Astrocyte of the hippocampus (primary cell): Measurements from ENCODE around the gene CLPSL1.
"Not testable (repeated sequence)": the region's sequence is repeated elsewhere in the genome, so short reads cannot be mapped to it uniquely, and the experiment has no call there.

Experiments
- DNase-seq: peaks from one replicate; pipeline ENCODE4 v3.0.0; 2011; ENCODE audit warnings: low read depth, low spot score

The CLPSL1 gene, protein sequence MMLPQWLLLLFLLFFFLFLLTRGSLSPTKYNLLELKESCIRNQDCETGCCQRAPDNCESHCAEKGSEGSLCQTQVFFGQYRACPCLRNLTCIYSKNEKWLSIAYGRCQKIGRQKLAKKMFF

DNA sequence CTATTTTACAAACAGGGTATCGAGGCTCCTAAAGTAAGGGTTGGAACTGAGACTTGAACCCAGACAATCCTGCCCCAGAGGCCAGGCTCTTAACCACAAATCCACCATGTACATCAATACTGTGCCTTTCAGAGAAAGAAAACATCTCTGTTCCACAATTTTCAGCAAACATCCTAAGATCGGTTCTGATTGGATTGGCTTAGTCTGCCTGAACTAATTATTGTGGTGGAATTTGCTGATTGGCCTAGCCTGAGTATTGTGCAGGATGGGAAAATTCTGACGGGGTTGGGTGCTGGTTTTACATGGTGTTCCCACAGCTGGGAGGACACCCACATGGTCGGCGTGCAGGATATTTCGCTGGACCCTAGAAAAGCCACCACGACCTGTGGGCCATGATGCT, at the start of gene CLPSL1:
CLPSL1 (plus strand) TSS at position 301 of the 400 bp plus-strand sequence; CDS start at position 393, 92 bp downstream.
- DNase-seq, result no peak

DNA sequence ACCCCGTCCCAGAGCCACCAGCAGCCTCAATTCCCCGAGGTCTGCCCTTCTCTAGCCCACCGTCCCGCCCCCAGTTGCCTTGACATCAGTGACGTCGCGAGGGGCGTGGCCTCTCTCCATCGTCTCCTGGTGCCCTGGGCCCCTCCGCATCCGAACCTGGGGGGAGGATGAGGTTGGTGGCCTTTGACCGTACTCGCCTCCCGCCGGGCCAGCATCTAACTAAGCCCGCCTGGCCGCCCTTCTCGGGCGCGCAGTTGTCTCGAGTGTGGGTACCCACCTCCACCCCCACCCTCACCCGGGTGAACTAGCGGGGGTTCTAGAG, 49.4 kb upstream of the CLPSL1 start:
- peak; percentile 95 for DNase-seq

DNA sequence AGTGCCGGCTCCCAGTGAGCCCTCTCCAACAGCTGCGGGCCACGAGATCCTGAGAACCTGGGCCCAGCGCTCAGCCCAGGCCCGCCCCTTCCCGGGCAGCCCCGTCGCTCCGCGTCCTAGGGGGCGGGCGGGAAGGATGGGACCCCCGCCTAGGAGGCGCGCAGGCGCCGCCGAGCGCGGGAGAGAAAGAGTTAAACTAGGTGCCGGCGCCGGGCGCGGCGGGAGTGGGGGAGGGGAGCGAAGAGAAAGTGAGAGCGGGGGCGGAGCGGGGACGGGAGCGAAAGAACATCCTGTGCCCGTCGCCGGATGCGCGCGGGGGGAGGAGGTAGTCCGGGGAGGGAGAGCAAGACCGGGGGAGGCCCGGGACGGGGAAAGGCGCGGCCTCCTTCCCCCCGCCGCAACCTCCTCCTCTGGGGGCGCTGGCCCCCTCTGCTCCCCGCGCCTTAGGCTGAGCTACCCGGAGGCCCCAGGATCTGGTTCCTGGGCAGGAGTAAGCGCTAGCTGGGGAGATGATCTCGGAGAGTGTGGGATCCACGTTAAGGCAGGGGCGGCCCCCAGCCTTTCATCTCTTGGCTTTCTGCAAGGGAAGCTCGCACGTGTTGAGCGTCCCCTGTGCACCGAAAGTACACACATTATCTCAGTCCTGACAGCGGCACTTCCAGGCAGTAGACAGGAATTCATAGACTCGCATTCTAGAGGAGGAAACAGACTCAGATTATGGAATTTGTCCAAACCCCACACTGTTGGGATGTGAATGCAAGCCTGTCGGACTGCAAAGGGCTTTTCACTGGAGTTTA, 48.9 kb upstream of the CLPSL1 start:
- DNase-seq, result peak; percentile 95

DNA sequence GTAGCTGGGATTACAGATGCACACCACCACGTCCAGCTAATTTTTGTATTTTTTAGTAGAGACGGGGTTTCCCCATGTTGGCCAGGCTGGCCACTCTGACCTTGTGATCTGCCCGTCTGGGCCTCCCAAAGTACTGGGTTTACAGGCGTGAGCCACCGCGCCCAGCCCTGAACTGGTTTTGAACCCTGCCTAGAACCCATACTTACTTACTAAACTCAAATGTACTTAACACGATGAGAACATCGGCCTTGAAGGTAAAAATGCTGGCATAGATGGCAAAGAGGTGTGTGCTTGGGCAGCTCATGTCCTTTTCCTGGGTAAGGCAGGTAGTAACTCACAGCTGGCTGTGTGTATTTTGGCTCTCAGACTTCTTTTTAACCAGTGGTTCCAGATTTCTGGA, 47.2 kb upstream of the CLPSL1 start:
- no peak for DNase-seq

DNA sequence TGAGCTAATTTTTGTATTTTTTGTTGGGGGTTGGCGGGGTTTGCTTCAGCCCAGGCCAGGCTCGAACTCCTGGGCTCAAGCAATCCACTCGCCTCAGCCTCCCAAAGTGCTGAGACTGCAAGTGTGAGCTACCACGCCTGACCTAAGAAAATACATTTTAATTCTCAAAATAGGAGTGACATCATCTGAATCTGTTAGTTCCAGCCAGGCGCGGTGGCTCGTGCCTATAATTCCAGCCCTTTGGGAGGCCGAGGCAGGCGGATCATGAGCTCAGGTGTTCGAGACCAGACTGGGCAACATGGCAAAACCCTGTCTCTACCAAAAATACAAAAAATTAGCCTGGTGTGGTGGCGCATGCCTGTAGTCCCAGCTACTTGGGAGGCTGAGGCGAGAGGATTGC, 46.5 kb upstream of the CLPSL1 start:
- not testable (repeated sequence) for DNase-seq

DNA sequence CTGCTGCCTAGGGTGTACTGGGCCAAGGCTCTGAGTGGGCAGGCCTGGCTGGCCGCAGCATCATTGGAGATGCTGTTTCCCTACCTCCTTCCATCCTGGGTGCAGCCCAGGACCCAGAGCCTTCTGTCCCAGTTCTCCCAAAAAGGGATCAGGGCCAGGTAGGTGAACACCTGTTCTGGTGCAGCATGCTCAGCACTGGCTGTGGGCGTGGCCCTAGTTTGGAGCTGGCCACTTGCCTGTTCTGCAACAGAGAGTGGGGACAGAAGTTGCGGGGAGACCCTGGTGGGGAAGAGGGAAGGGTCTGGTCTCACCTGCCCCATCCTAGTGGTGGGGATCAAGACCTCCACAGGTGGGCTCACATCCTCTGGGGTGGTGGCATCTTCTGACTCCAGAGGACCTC, 45.4 kb upstream of the CLPSL1 start:
- no peak for DNase-seq

DNA sequence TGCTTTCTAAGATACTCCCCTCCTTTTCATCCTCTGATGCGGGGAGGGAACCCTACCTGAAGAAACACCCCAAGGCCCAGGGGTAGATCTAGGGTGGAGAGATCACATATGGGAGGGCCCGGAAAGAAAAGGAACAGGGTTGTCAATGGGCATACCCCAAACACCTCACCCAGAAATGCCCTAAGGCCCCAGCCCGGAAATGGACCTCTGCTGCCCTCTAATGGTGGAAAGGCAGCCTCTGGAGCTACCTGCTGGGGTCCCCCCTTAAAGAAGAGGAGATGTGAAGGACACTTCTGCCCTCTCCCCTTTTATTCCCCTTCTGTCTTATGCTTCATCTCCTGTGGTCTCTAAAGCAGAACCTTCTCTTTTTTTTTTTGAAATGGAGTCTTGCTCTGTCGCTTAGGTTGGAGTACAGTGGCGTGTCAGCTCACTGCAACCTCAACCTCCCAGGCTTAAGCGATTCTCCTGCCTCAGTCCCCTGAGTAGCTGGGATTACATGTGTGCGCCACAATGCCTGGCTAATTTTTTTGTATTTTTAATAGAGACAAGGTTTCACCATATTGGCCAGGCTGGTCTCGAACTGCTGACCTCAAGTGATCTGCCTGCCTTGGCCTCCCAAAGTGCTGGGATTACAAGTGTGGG, 44.4 kb upstream of the CLPSL1 start:
- peak; percentile 81 for DNase-seq

DNA sequence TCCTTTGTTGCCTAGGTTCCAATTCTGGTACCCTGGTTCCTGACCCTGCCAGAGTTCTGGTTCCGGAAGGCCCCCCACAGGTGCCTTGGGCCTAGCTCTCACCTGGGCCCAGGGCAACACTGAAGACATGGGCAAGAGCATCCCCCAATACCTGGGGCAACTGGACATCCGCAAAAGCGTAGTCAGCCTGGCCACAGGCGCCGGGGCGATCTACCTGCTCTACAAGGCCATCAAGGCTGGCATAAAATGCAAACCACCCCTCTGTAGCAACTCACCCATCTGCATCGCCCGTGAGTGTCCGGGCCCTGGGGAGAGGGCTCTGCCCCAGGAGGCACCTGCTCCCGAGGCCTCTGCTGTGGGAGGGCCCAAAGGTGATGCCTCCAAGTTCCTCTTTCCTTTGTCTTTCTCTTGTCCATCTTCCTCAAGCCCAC, 43.8 kb upstream of the CLPSL1 start, which contains the start of gene ARMC12:
ARMC12 (plus strand) TSS at position 51 of the 431 bp plus-strand sequence; CDS start at position 128, 77 bp downstream.
- DNase-seq, result no peak

DNA sequence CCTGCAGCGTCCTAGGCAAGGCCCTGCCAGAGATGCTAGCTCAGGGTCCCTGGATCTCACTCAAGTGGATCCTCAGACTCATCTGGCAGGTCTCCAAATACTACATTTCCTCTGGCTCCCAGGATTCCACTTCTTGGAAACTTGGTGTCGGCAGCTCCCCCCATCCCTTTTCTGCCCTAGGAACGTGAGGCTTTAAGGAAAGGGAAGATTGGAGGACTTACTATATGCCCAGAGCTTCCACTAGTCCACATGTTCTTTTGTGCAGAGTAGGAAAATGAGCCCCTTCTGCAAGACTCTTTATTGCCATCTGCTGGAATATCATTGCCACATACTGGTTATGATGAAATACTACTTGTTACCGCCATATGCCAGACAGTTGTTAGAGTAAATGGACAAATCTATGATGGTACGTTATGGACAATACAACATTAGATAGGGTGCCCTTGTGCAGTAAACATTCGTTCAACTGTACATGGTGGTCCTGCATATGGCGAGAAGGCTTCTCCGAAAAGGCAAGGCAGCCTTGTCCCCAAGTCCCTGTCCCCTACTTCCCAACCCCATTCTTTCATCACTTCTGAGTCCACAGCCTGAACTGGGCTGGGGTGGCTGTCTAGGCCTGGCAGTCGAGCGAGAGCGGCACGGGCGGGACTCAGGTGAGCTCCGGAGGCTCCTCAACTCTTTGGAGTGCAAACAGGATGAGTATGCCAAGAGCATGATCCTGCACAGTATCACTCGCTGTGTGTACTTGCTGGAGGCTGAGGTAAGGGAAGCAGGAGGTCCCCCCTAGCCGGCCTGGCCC, 43.2 kb upstream of the CLPSL1 start:
- peak; percentile 81 for DNase-seq

DNA sequence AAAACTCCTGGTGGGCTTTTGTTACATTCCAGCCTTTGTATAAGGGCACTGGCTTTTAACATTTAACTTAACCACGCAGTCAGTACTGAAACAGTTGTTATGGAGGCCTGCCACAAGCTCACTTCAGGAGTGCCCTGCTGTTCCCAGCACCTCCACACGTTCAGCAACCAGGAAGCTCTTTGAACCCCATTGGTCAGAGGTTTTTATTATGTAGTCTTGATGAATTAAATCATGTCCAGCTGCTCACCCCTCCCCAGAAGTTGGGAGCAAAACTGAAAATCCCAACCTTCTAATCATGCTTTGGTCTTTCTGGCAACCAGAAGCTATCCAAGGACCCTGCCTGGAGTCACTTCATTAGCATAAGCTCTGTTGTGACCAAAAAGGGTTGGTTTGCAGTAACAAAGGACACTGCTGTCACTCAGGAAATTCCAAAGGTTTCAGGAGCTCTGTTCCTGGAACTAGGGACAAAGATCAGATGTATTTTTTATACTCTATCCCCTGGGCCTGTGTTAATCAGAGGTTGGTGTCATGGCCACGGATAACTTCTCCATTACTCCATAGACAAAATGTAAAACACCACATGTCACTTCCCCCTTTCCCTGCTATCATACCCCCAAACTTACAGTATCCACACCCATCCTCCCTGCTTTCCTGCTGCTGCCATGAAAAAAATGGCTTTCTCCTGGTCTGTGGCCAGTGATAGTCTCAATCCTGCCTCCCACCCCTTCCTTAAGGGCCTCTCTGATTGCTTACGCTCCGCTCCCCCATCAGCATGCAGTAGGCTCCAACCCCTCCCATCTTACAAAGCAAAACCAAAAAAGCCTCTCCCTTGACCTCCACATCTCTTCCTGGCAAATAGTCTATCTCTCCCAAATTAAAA, 40.9 kb upstream of the CLPSL1 start:
- peak; percentile 48 for DNase-seq

DNA sequence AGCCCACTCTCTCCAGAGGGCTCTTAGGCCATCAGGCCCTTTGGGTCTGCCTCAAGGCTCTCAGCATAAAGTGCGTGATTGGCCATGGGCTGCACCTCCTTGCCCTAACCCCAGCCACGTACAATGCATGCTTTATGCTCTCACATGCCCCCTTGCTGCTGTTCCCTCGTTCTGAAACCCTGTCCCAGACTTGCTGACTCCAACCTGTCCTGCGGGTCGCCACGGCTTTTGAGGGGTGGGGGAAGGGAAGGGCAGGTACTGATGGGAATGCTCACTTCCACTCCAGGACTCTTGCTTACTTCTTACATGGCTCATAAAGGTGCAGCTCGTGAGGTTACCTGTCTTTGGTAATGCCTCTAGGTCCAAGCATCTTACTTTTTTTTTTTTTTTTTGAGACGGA, 38.0 kb upstream of the CLPSL1 start:
- DNase-seq, result no peak

DNA sequence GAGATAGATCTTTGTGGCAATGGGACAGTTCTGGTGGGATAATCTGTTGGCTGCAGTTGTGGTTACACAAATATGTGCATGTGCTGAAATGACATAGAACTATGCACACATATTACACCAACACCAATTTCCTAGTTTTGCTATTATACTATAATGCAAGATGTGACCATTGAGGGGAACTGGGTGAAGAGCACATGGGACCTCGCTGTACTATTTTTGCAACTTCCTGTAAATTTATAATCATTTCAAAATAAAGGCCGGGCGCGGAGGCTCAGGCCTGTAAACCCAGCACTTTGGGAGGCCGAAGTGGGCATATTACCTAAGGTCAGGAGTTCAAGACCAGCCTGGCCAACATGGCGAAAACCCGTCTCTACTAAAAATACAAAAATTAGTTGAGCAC, 35.3 kb upstream of the CLPSL1 start:
- no peak for DNase-seq

DNA sequence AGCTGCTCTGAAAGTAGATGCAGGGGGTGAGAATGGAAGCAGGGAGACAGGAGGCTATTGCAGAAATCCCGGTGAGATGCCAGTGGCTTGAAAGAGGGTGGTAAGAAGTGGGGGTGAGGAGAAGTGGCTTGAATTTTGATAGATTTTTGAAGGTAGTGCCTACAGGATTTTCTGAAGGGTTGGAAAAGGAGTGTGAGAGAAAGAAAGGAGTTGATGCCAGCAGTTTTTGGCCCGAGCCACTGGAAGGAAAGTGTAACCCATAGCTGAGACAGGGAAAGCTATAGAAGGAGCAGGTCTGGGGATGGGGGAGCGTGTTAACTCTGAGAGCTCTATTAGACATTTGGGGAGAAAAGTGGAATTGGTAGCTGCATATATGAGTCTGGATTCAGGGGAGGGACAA, 34.3 kb upstream of the CLPSL1 start:
- no peak for DNase-seq

DNA sequence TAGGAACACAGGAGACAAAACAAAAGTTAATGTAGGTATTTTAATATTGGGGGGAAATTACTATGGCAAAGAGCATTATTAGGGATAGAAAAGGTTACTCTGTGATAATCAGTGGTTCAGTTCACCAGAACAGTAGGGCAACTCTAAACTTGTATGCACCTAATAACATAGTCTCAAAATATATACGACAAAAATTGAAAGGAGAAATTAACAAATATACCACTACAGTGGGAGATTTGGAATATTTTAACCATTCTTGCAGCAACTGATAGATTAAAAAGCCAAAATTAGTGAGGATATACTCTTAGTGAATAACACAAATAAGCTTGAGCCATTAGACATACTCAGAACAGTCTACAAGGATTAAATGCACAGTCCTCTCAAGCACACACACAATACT, 32.9 kb upstream of the CLPSL1 start:
- DNase-seq, result no peak

DNA sequence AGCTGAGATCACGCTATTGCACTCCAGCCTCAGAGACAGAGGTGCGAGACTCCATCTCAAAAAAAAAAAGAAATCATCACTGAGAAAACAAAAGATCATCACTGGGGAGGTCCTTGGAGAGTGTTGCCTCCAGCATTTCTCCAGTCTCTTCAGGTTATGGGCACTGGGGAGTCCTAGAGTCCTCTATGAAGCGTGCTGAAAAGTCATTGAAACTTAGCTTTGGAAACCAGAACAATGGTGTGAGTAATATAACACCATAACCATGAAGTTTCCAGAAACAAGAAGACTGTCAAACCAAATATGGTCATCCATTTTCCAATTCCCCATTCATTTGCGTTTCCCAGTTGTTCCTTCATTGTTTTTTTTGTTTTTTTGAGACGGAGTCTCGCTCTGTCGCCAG, 30.3 kb upstream of the CLPSL1 start:
- DNase-seq, result no peak

DNA sequence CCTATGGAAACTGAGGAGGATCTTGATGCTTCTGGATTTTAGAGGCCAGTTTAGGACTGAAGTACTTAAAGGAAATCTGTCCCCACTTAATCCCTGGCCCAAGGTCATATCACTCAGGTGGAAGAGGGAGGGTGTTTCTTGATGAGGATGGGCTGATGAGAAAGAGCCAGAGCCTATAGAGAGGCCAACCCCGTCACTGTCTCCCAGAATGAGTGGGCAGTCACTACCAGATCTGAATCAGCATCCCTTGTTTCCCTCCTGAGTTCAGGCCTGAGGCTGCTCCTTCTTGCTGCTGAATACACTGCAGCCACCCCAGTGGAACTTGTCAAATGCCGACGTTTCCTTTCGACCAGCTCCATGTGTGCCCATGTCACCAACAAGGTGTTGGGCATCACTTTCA, 29.2 kb upstream of the CLPSL1 start:
- DNase-seq, result no peak

DNA sequence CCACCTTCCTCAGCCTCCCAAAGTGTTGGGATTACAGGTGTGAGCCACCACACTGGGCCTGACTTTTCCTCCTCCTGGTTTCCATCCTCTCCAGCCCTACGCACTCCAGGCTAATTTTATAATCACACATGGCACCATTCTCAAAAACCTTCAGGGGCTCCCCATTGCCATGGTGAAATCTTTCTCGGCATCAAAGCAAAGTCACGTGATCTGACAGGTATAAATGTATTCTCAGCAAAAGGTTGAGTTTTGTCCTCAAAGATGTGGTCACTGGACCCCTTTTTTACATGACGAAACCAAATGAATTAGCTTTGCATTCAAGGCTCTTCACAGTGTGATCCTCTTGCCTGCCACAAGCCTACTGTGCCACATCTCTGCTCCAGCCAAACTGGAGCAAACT, 28.5 kb upstream of the CLPSL1 start:
- no peak for DNase-seq

DNA sequence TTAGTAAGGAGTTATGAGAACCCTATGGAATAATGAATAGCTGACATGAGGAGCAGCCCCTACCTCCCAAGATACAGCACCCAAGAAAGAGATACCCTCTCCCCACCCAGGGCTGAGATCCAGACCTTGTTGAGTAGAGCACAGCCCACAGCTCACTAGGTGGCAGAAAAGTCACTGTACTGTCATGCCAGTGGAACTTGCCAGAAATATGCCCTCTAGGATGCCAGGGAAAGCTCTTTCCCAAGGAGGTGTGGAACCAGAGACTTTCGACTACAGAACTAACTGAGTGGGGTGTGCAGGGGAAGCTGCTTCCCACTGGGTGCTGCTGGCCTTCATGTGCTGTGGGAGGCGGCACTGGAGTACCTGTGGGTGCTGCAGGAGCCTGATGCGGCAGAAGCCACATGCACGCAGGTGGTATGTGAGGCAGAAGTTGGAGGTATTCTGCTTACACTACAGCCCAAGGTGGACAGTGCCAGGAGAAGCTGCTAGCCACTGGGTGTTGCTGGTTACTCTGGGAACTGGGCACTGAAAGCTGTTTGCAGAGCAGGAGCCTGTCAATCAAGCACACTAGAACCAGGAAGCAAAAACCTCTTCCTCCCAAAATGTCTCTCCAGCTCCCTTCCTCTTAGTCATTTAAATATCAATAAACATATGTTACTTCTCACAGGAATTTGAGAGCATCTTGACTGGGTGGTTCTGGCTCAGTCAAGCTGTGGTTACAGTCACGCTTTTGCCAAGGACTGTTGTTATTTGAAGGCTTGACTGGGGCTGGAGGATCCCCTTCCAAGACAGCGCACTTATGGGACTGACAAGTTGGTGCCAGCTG, 26.2 kb upstream of the CLPSL1 start:
- DNase-seq, result no peak

DNA sequence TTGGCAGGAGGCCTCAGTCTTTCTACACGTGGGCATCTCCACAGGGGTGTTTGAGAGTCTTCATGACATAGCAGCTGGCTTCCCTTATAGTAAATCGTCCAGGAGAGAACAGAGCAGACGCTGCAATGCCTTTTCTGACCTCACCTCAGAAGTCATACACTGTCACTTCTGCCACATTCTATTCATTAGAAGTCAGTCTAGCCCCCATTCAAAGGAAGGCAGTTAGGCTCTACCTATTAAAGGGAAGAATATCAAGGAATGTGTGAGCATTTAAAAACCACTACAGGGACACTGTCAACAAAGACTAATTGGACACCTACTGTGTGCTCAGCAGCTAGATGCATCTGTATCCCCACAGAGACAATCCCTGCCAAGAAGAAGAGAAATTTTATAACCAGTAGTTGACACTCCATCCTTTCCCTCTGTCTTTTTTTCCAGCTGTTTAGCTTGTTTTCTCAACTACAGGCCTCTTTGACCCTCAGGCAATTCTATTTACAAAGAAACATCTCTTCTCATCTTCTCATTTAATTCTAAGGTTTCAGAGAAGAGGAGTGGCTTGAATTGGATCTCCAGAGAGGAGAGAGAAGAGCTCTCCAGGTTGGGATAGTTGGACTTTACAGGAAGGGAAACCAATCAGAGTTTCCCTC, 25.4 kb upstream of the CLPSL1 start:
- no peak for DNase-seq
